ENCODE results near the gene RCOR2. TPM values are rescaled to one million over a fixed set of nuclear protein-coding genes. Genes with fewer than 3 reads are reported as not detected.

RCOR2 gene
- total RNA-seq, 1 experiment from 2014 or later, result 1.8 TPM

- H3K9me3 ChIP-seq, result no peaks in the 10 kb centered on the region
- no peaks in the 10 kb centered on the region for H3K27me3 Mint-ChIP-seq (ENCODE audit: insufficient read depth, unreplicated experiment)
- no peak overlapping the region for H3K4me3 Mint-ChIP-seq (ENCODE audit: unreplicated experiment)
- no peaks in the 10 kb centered on the region for H3K4me1 Mint-ChIP-seq (ENCODE audit: low read depth, unreplicated experiment)
- H3K9me3 Mint-ChIP-seq (ENCODE audit: unreplicated experiment), result no peaks in the 10 kb centered on the region
- H3K27ac Mint-ChIP-seq (ENCODE audit: unreplicated experiment), result no peak overlapping the region
- no peak for DNase-seq
- H3K4me1 ChIP-seq, result no peaks in the 10 kb centered on the region
- POLR2A ChIA-PET, result no interaction called here
- H3K36me3 ChIP-seq (ENCODE audit: control insufficient read depth, insufficient read depth, low read length), result peaks cover 9% of the 10 kb centered on the region
- H3K36me3 Mint-ChIP-seq (ENCODE audit: insufficient read depth, unreplicated experiment), result peaks cover 77% of the 10 kb centered on the region
- no peak for TF ChIP-seq CTCF (IDR thresholded peaks at IDR 0.05; ENCODE audit: insufficient read depth in 1 of 2, low read depth in 1 of 2, low read length in 1 of 2, severe bottlenecking in 1 of 2, unreplicated experiment in 1 of 2)
- H3K27me3 ChIP-seq (replicated peaks; ENCODE audit: control insufficient read depth, insufficient read depth, low read length), result no peaks in the 10 kb centered on the region
- CTCF ChIA-PET, result no interaction called here
- BruUV-seq (replicated peaks), result no TSS peak
- H3K4me3 ChIP-seq (ENCODE audit: low read depth, low read length), result no peak overlapping the region
- intact Hi-C loops (cut with micrococcal nuclease; ENCODE audit: unreplicated experiment), result no loop called here
These were observed 19.4 kb downstream of the RCOR2 start for GRCh38 chr11:63897459-63898146.

GRCh38 chr11:63896071-63896470, 20.9 kb downstream of the RCOR2 start:
- Mint-ChIP-seq H3K27me3 (ENCODE audit: insufficient read depth, unreplicated experiment) (no peaks in the 10 kb centered on the region), H3K27ac (ENCODE audit: unreplicated experiment) (no peak overlapping the region), H3K4me1 (ENCODE audit: low read depth, unreplicated experiment) (no peaks in the 10 kb centered on the region), H3K9me3 (ENCODE audit: unreplicated experiment) (no peaks in the 10 kb centered on the region), H3K36me3 (ENCODE audit: insufficient read depth, unreplicated experiment) (peaks cover 78% of the 10 kb centered on the region), H3K4me3 (ENCODE audit: unreplicated experiment) (no peak overlapping the region)
- no peak for TF ChIP-seq CTCF (IDR thresholded peaks at IDR 0.05; ENCODE audit: insufficient read depth in 1 of 2, low read depth in 1 of 2, low read length in 1 of 2, severe bottlenecking in 1 of 2, unreplicated experiment in 1 of 2)
- no peak overlapping the region for H3K4me3 ChIP-seq (ENCODE audit: low read depth, low read length)
- no peaks in the 10 kb centered on the region for H3K9me3 ChIP-seq
- ChIA-PET CTCF (no interaction called here), POLR2A (no interaction called here)
- no peaks in the 10 kb centered on the region for H3K27me3 ChIP-seq (replicated peaks; ENCODE audit: control insufficient read depth, insufficient read depth, low read length)
- BruUV-seq (replicated peaks), result no TSS peak
- H3K4me1 ChIP-seq, result no peaks in the 10 kb centered on the region
- no peak for DNase-seq
- H3K36me3 ChIP-seq (ENCODE audit: control insufficient read depth, insufficient read depth, low read length), result peaks cover 9% of the 10 kb centered on the region
- intact Hi-C loops (cut with micrococcal nuclease; ENCODE audit: unreplicated experiment), result no loop called here

- Histone ChIP-seq H3K27me3 (replicated peaks; ENCODE audit: control insufficient read depth, insufficient read depth, low read length) (no peaks in the 10 kb centered on the region), H3K36me3 (ENCODE audit: control insufficient read depth, insufficient read depth, low read length) (peaks cover 3% of the 10 kb centered on the region), H3K9me3 (no peaks in the 10 kb centered on the region), H3K4me1 (peaks cover 19% of the 10 kb centered on the region), H3K4me3 (ENCODE audit: low read depth, low read length) (no peak overlapping the region)
- H3K4me3 Mint-ChIP-seq (ENCODE audit: unreplicated experiment), result no peak overlapping the region
- CTCF ChIA-PET, result interaction anchor here (0.7 kb wide), 1 partner anchor 76 kb away, joined by 6 read pairs; no protein-coding TSS in a partner anchor
- DNase-seq, result no peak
- H3K27me3 Mint-ChIP-seq (ENCODE audit: insufficient read depth, unreplicated experiment), result no peaks in the 10 kb centered on the region
- POLR2A ChIA-PET, result no interaction called here
- H3K4me1 Mint-ChIP-seq (ENCODE audit: low read depth, unreplicated experiment), result peaks cover 25% of the 10 kb centered on the region
- TF ChIP-seq CTCF (IDR thresholded peaks at IDR 0.05; ENCODE audit: insufficient read depth in 1 of 2, low read depth in 1 of 2, low read length in 1 of 2, severe bottlenecking in 1 of 2, unreplicated experiment in 1 of 2), result no peak
- intact Hi-C loops (cut with micrococcal nuclease; ENCODE audit: unreplicated experiment), result no loop called here
- H3K27ac Mint-ChIP-seq (ENCODE audit: unreplicated experiment), result no peak overlapping the region
- H3K9me3 Mint-ChIP-seq (ENCODE audit: unreplicated experiment), result no peaks in the 10 kb centered on the region
- H3K36me3 Mint-ChIP-seq (ENCODE audit: insufficient read depth, unreplicated experiment), result peaks cover 70% of the 10 kb centered on the region
- BruUV-seq (replicated peaks), result no TSS peak
These were observed 23.6 kb downstream of the RCOR2 start for GRCh38 chr11:63893355-63893754.

Measured in Caco-2 (cell line).